Colonic mucosa (tissue), 4 donors: ENCODE data around the gene SLC9A8. TPM values are rescaled to one million over a fixed set of nuclear protein-coding genes. Genes with fewer than 3 reads are reported as not detected.
"Not testable (repeated sequence)": the region's sequence is repeated elsewhere in the genome, so short reads cannot be mapped to it uniquely, and the experiment has no call there.

Experiments
- DNase-seq: peaks from one replicate; pipeline ENCODE4 v3.0.0-alpha.2; 2020
- H3K27ac ChIP-seq: fragments of 200-600 bp; one replicate; pipeline ENCODE4 v1.8.0; 2021
- H3K27me3 ChIP-seq: fragments of 200-600 bp; one replicate; pipeline ENCODE4 v1.8.0; 2021
- H3K36me3 ChIP-seq: fragments of 200-600 bp; one replicate; pipeline ENCODE4 v1.8.0; 2021
- H3K4me1 ChIP-seq: fragments of 200-600 bp; one replicate; pipeline ENCODE4 v1.8.0; 2021; ENCODE audit warnings: mild to moderate bottlenecking
- H3K4me3 ChIP-seq: fragments of 200-600 bp; one replicate; pipeline ENCODE4 v1.8.0; 2021
- H3K9ac ChIP-seq, 2 donors: one replicate each; pipeline ENCODE4 v1.7.0; 2013; ENCODE audit warnings: control low read depth in 2 of 2, low read depth in 2 of 2, low read length in 2 of 2
- H3K9me3 ChIP-seq: fragments of 200-600 bp; one replicate; pipeline ENCODE4 v1.8.0; 2021
- CTCF ChIP-seq: fragments of 200-600 bp; IDR thresholded peaks from one replicate; pipeline ENCODE4 v1.8.0; 2022; ENCODE audit warnings: antibody characterized with exemption, mild to moderate bottlenecking
- intact Hi-C: fragments of 100-400 bp; cut with DNase I; formaldehyde crosslinking; loops from one replicate; pipeline ENCODE4 v1.14.1; 2022
- total RNA-seq, 2 donors: library from RNA; stranded (reverse); fragmentation: NEBNext Ultra II Directional in 1 of 2; extraction: Animal tissue kit (Norgen Biotek cat#: 25700) in 1 of 2; gene quantifications; one replicate each; pipeline ENCODE4 v1.2.1, GENCODE V29; 2021
- donor health status: healthy.
- donor health status: DM: no; HTN: no; CAD: no.
- donor health status: DM: no; HTN: no; CAD: no.

Gene SLC9A8
- total RNA-seq, 2 donors from 2014 or later = 6.0 to 11.1 TPM

GRCh38 chr20:49859011-49859410, 46.4 kb downstream of the SLC9A8 start:
- H3K36me3 ChIP-seq = no peaks in the 10 kb centered on the region
- no peak overlapping the region for H3K4me3 ChIP-seq
- no peak overlapping the region for H3K9ac ChIP-seq
- H3K4me1 ChIP-seq = no peaks in the 10 kb centered on the region
- intact Hi-C loops = no loop called here
- TF ChIP-seq CTCF = no peak
- no peaks in the 10 kb centered on the region for H3K9me3 ChIP-seq
- no peak for DNase-seq
- no peaks in the 10 kb centered on the region for H3K27me3 ChIP-seq
- H3K27ac ChIP-seq = no peak overlapping the region

- Histone ChIP-seq H3K27me3 (no peaks in the 10 kb centered on the region), H3K36me3 (no peaks in the 10 kb centered on the region), H3K27ac (no peak overlapping the region), H3K4me3 (no peak overlapping the region), H3K9ac (no peak overlapping the region), H3K9me3 (no peaks in the 10 kb centered on the region), H3K4me1 (no peaks in the 10 kb centered on the region)
- no peak for DNase-seq
- intact Hi-C loops = no loop called here
- no peak for TF ChIP-seq CTCF
These were observed 47.2 kb downstream of the SLC9A8 start for GRCh38 chr20:49859807-49860206.

- intact Hi-C loops, H3K27me3 ChIP-seq, H3K36me3 ChIP-seq, DNase-seq, H3K9me3 ChIP-seq, H3K4me1 ChIP-seq, H3K9ac ChIP-seq, H3K4me3 ChIP-seq, H3K27ac ChIP-seq: not testable (repeated sequence)
These were observed 48.6 kb downstream of the SLC9A8 start for GRCh38 chr20:49861232-49861631.

GRCh38 chr20:49862607-49863200, 50.1 kb downstream of the SLC9A8 start:
- Histone ChIP-seq H3K27ac (no peak overlapping the region), H3K4me3 (no peak overlapping the region), H3K4me1 (no peaks in the 10 kb centered on the region), H3K27me3 (no peaks in the 10 kb centered on the region), H3K36me3 (peaks cover 3% of the 10 kb centered on the region), H3K9me3 (no peaks in the 10 kb centered on the region), H3K9ac (no peak overlapping the region)
- no peak for TF ChIP-seq CTCF
- intact Hi-C loops = no loop called here
- no peak for DNase-seq

- no peak for DNase-seq
- Histone ChIP-seq H3K4me1 (no peaks in the 10 kb centered on the region), H3K27me3 (no peaks in the 10 kb centered on the region), H3K9ac (no peak overlapping the region), H3K27ac (no peak overlapping the region), H3K4me3 (no peak overlapping the region), H3K9me3 (no peaks in the 10 kb centered on the region), H3K36me3 (peaks cover 6% of the 10 kb centered on the region)
- TF ChIP-seq CTCF = no peak
- intact Hi-C loops = no loop called here
These were observed 51.0 kb downstream of the SLC9A8 start for GRCh38 chr20:49863666-49864065.

- Histone ChIP-seq H3K27ac (no peak overlapping the region), H3K4me3 (no peak overlapping the region), H3K9ac (no peak overlapping the region), H3K9me3 (no peaks in the 10 kb centered on the region), H3K4me1 (no peaks in the 10 kb centered on the region), H3K27me3 (no peaks in the 10 kb centered on the region), H3K36me3 (peaks cover 6% of the 10 kb centered on the region)
- DNase-seq = no peak
- intact Hi-C loops = no loop called here
- TF ChIP-seq CTCF = no peak
These were observed 52.9 kb downstream of the SLC9A8 start for GRCh38 chr20:49865559-49865958.
